Stromal cell of bone marrow (primary cell): ENCODE data around the gene FAM50B.

ENCODE experiments used
- DNase-seq: peaks from one replicate; pipeline ENCODE4 v3.0.0-alpha.2; 2012; ENCODE audit warnings: low read depth

The FAM50B gene

DNA sequence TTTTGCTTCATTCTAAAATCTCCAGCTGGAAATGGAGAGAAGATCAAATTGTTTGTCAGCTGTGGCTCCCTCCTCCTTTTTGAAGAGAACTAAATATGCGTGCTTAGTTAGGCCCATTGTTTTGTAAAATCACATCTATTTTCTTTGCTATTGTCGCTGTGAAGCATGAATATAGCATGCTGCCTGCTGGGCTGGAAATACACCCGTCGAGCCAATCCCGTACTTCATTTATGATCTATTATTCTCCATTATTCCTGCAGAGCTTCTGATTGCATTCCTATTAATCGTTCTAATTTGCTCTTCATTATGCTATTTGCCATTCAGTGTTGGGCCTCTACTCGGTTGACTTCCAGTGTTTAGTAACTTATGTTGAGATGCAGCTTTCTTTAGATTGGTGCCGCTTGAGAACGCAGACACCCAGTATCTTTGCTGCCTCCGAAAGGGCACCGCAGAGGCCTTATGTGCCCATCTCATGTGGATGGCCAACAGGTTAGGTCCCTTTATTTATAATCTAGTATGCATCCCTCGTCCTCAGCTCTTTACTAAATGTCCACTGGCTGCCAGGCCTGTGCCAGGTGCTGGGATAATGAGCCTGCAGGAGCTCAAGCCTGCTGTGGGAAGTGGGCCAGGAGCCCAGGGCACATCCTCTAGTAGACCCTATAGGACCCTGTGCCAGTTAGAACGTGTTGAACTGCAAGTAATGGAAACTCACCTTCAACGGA is 45.6 kb downstream of the FAM50B start:
- no peak for DNase-seq

DNA sequence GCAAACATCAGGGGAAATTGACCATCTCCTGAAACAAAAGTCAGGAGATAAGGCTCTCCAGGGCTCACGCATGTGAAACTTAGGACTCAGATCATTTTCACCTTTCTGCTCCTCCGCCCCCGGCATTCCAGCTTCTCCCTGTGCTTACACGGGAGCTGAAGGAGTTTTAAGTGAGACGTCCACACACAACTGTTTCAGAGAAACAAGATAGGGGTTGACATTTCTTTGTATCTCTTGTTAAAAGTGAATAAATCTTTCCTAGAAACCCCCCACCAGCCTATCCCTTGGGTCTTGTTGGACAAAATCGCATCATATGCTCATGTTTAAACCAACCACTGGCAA is 46.1 kb downstream of the FAM50B start:
- DNase-seq = no peak

DNA sequence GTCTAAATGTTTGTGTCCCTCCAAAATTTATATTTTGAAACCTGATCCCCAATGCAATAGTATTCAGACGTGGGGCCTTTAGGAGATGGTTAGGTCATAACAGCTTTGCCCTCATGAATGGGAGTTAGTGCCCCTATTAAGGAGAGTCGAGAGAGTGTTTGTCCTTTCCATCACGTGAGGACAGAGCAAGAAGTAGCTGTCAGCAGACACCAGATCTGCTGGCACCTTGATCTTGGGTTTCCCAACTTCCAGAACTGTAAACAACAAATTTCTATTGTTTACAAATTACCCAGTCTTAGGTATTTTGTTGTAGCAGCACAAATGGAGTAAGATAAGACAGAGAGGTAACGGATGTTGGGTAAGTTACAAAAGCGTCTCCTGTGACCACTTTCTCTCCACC is 46.6 kb downstream of the FAM50B start:
- no peak for DNase-seq

DNA sequence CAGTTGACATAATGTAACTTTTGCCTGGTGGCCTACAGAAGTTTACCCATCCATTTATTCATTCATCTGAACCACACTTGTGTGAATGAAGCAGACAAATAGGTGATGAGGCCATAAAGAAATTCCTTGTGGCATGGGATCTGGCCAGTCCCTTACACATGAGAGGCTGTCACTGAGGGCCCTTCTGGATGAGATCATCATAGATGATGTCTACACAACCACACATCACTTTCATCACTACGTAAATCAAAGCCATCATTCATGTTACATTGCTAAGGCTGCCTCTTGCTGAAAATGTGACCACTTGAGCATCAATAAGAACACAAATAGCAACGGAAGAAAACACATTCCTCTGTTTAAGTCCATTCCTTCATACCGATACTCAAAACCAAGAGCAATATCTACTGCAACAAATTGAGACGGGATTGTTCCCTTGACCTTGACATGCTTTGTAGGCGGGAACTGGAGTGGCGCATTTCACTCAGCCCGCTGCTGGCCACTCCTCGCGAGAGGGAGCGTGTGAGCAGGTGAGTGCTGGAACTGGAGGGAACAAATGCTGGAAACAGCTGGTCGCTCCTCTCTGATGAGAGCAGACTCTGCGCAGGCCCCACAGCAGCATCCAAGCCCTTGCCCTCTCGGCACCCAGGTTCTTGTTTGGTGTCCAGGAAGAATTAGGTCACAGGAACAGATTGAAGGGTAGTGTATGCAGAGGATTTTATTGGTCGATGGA is 49.3 kb downstream of the FAM50B start:
- no peak for DNase-seq

DNA sequence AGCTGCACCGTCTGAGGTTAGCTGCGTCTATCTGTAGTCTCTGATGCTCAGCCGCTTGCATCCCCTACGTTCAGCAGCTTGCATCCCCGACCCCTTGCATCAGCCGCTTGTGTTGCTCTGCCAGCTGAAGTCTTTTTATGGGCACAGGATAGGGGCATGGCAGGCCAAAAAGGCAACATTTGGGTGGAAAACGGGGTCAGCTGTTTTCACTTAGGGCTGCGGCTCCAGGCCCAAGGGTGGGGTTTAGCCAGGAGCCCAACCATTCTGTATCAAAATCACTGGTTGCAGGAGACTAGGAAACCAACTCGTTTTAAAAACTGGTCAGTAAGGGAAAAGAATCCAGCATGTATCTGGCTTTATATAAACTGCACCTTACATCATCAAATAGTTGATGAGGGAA is 49.9 kb downstream of the FAM50B start:
- DNase-seq = no peak

DNA sequence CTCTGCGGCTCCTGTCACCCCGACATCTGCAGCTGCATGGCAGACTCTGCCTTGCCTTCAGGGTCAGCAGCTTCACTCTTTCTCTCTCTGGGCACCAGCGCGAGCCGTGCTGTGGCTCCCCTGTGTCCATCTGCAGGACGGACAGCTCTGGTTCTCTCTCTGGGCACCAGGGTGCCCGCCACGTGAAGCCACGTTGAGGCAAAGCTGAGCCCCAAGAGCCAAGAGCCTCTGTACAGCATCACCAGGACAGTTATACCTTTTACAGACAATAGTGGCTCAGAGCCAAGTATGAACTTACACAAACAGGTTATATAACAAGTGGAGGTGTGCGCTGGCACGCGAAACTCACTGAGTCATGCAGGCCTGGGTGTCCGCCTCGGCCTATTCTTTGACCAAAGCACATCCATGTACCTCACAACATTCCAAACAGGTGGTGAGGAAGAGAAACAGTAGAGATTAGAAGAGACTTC is 50.8 kb downstream of the FAM50B start:
- DNase-seq = no peak
